IPS-15b (cell line): ENCODE measurements around the gene FFAR1.
A peak's percentile ranks its signal among the peaks of the same experiment; 100 is the strongest.

Experiments
- H3K27me3 ChIP-seq: one replicate; pipeline ENCODE4 v1.6.1; 2013; ENCODE audit warnings: low read length; ENCODE audit not compliant: control insufficient read depth, insufficient read depth
- H3K36me3 ChIP-seq: one replicate; pipeline ENCODE4 v1.6.1; 2013; ENCODE audit warnings: low read length; ENCODE audit not compliant: control insufficient read depth, insufficient read depth
- H3K4me1 ChIP-seq: one replicate; pipeline ENCODE4 v1.6.1; 2013; ENCODE audit warnings: mild to moderate bottlenecking, low read length; ENCODE audit not compliant: control insufficient read depth, insufficient read depth
- H3K4me3 ChIP-seq: one replicate; pipeline ENCODE4 v1.5.1; 2013; ENCODE audit warnings: low read depth, low read length
- H3K9ac ChIP-seq: one replicate; pipeline ENCODE4 v1.6.1; 2013; ENCODE audit warnings: low read depth, mild to moderate bottlenecking, low read length
- H3K9me3 ChIP-seq: one replicate; pipeline ENCODE4 v1.6.1; 2013; ENCODE audit warnings: mild to moderate bottlenecking, low read length; ENCODE audit not compliant: control insufficient read depth, insufficient read depth

The FFAR1 gene

DNA sequence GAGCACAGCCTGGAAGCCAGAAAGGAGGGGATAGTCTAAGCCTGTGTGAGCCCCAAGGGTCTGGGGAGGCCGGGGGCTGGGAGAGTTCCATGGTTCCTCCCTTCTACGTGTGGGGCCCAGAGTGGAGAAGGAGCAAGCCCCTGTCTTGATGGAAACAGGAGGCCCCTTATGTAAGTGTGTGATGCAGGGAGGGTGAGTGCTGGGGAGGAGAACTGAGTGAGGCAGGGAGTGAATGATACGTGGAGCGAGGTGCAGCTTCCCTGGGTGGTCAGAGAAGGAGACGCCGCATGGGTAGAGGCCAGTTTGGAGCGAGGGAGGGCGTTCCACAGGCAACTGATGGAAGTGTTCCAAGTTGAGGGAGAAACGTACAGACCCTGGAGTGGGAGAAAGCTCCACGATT is 39.8 kb upstream of the FFAR1 start:
- Histone ChIP-seq H3K4me1 (no peaks in the 10 kb centered on the region), H3K9me3 (no peaks in the 10 kb centered on the region), H3K4me3 (no peak overlapping the region), H3K36me3 (no peaks in the 10 kb centered on the region), H3K9ac (no peak overlapping the region), H3K27me3 (no peaks in the 10 kb centered on the region)

DNA sequence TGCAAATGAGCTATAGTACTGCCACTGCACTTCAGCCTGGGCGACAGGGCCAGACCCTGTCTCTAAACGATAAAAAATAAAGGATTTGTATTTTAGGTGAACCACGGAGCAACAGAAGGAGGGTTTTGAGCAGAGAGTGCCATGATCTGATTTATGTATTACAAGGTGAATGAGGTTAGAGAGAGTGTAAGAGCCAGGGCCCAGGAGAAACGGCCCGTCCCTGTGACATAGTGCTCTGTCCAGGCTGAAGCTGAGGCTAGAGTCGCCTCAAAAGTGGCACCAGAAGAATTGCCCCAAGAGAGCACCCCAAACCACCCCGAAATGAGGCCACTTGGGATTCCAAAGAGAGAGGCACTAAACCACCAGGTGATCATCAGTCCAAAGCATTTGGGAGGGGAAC is 38.8 kb upstream of the FFAR1 start:
- H3K27me3 ChIP-seq: no peaks in the 10 kb centered on the region
- H3K9ac ChIP-seq: no peak overlapping the region
- H3K4me1 ChIP-seq: no peaks in the 10 kb centered on the region
- no peaks in the 10 kb centered on the region for H3K36me3 ChIP-seq
- no peaks in the 10 kb centered on the region for H3K9me3 ChIP-seq
- no peak overlapping the region for H3K4me3 ChIP-seq

- Histone ChIP-seq H3K27me3 (no peaks in the 10 kb centered on the region), H3K9ac (no peak overlapping the region), H3K4me1 (no peaks in the 10 kb centered on the region), H3K4me3 (no peak overlapping the region), H3K9me3 (no peaks in the 10 kb centered on the region), H3K36me3 (no peaks in the 10 kb centered on the region)
Observed at GRCh38 chr19:35309481-35310279, 38.0 kb upstream of the FFAR1 start.

DNA sequence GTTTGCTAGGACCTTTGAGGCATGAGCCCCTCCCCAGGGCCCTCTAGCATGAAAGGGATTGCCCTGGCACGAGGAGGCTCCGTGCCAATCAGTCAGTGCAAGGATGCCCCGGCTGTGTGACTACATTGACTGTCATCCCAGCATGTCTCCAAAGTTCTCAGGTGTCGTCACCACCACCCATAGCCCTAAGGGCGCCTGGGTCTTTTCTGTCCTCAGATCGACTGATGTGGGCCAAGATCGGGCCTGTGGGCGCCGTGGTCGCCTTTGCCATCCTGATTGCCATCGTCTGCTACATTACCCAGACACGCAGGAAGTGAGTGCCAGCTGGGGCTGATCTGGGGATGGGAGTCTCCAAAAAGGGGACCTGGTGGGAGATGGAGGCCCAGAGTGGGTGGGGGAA is 37.4 kb upstream of the FFAR1 start:
- Histone ChIP-seq H3K4me3 (no peak overlapping the region), H3K36me3 (no peaks in the 10 kb centered on the region), H3K27me3 (no peaks in the 10 kb centered on the region), H3K4me1 (no peaks in the 10 kb centered on the region), H3K9me3 (no peaks in the 10 kb centered on the region), H3K9ac (no peak overlapping the region)

DNA sequence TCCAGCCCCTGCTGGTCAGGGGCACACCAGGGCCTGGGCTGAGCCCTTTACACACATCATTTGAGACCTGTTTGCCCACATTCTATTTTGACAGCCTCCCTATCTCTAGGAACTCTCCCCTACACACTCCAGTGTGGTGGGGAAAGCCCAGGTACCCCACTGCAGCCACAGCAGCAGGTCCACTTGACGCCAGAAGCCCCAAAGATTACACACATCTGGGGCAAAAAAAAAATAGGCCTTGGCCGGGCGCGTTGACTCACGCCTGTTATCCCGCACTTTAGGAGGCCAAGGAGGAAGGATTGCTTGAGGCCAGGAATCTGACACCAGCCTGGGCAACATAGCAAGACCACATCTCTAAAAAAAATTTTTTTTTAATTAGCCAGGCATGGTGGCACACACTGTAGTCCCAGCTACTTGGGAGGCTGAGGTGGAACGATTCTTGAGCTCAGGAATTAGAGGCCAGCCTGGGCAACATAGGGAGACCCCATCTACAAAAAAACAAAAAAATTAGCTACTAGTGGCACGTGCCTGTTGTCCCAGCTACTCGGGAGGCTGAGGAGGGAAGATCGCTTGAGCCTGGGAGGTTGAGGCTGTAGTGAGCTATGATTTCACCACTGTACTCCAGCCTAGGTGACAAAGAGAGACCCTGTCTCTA is 36.8 kb upstream of the FFAR1 start:
- Histone ChIP-seq H3K9me3 (no peaks in the 10 kb centered on the region), H3K27me3 (no peaks in the 10 kb centered on the region), H3K4me1 (no peaks in the 10 kb centered on the region), H3K9ac (no peak overlapping the region), H3K36me3 (no peaks in the 10 kb centered on the region), H3K4me3 (no peak overlapping the region)

DNA sequence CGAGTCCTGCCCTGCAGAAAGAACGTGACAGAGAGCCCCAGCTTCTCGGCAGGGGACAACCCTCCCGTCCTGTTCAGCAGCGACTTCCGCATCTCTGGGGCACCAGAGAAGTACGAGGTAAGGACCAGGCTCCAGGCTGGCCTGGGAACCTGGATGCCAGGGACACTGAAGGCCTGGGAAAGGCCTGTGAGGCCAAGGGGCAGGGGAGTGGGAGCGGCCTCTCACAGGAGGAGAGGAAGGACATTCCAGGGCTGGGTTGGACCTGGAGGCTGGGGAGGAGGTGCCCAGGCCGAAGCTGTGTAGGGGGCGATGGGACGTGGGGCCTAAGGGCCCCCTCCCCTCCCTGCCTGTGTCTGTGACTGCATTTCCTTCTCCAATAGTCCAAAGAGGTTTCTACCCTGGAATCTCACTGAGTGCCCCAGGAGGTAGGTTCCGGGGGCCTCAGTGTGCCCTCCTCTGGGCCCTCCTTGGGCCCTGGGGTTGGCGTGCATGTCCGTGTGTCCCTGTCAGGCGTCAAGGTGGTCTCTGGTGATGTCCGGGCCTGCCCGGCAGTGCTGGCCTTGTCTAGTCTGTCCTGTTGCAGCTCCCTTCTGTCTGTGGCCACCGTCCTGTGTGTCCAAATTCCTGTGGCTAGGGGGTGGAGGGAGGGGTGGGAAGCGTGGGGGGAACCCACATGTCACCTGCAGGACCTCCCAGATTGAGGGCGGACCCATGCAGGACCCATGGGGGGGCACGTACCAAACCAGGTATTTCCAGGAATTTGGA is 35.6 kb upstream of the FFAR1 start:
- no peaks in the 10 kb centered on the region for H3K9me3 ChIP-seq
- no peaks in the 10 kb centered on the region for H3K4me1 ChIP-seq
- H3K36me3 ChIP-seq: no peaks in the 10 kb centered on the region
- no peaks in the 10 kb centered on the region for H3K27me3 ChIP-seq
- H3K9ac ChIP-seq: no peak overlapping the region
- no peak overlapping the region for H3K4me3 ChIP-seq

DNA sequence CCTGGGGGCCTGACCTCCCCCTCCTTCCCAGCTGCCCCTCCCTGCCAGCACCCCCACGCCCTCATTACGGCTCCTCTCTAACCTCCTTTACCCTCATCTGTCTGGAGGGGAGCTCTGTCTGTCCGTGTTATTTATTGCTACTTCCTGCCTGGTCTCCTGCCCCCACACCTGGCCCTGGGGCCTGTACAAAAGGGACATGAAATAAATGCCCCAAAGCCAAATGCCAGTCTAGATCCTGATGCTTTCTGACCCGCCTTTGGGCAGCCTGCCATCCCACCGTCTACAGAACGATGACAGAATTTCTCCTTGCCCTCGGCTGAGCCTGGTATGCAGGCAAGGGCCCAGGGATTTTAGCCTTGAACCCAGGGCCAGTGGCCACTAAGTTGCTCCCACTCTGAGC is 34.1 kb upstream of the FFAR1 start:
- Histone ChIP-seq H3K9me3 (no peaks in the 10 kb centered on the region), H3K36me3 (no peaks in the 10 kb centered on the region), H3K4me3 (no peak overlapping the region), H3K4me1 (no peaks in the 10 kb centered on the region), H3K27me3 (no peaks in the 10 kb centered on the region), H3K9ac (no peak overlapping the region)

DNA sequence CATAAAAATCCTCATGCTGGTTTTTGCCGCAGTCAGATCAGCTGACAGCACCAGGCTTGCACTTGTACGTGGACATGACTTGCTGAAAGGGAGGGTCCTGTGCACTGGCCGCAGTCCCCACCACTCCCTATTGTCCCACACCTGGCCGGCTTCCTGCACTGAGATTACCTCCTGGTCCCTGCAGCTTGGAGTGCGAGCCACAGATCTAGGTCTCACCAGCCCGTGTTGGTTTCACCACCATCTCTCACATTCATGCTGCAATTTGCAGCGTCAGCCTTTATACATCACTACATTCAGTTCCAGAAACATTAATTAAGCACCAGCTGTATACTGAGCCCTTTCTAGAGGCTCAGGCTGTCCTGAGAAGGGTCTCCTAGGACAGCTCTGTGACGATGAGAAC is 33.7 kb upstream of the FFAR1 start:
- Histone ChIP-seq H3K9me3 (no peaks in the 10 kb centered on the region), H3K36me3 (no peaks in the 10 kb centered on the region), H3K4me1 (no peaks in the 10 kb centered on the region), H3K9ac (no peak overlapping the region), H3K27me3 (no peaks in the 10 kb centered on the region), H3K4me3 (no peak overlapping the region)

- Histone ChIP-seq H3K4me1 (no peaks in the 10 kb centered on the region), H3K4me3 (no peak overlapping the region), H3K9ac (no peak overlapping the region)
Observed at GRCh38 chr19:35314858-35315470, 32.7 kb upstream of the FFAR1 start.

DNA sequence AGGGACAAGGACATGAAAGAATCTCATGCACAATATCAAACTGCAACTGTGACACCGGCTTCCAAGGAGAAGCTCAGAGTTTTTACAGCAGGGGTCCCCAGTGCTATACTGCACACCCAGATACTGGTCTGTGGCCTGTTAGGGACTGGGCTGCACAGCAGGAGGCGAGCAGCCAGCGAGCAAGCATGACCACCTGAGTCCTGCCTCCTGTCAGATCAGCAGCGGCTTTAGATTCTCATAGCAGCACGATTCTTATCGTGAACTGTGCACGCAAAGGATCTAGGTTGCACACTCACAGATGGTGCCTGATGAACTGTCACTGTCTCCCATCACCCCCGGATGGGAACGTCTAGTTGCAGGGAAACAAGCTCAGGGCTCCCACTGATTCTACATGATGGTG is 31.8 kb upstream of the FFAR1 start:
- no peaks in the 10 kb centered on the region for H3K4me1 ChIP-seq
- H3K9me3 ChIP-seq: no peaks in the 10 kb centered on the region
- no peak overlapping the region for H3K4me3 ChIP-seq
- H3K27me3 ChIP-seq: no peaks in the 10 kb centered on the region
- H3K9ac ChIP-seq: no peak overlapping the region
- H3K36me3 ChIP-seq: no peaks in the 10 kb centered on the region

More at GRCh38 chr19:35314858-35315470, 32.7 kb upstream of the FFAR1 start:
- Histone ChIP-seq H3K27me3 (no peaks in the 10 kb centered on the region), H3K36me3 (no peaks in the 10 kb centered on the region), H3K9me3 (no peaks in the 10 kb centered on the region)

GRCh38 chr19:35316560-35316959 is 31.1 kb upstream of the FFAR1 start:
- Histone ChIP-seq H3K4me1 (no peaks in the 10 kb centered on the region), H3K27me3 (no peaks in the 10 kb centered on the region), H3K9me3 (no peaks in the 10 kb centered on the region), H3K9ac (peak overlapping the region; percentile 50), H3K36me3 (no peaks in the 10 kb centered on the region), H3K4me3 (no peak overlapping the region)
